NCI-H748 (cell line): ENCODE data around the gene SRSF12.
"Not testable (repeated sequence)": the region's sequence is repeated elsewhere in the genome, so short reads cannot be mapped to it uniquely, and the experiment has no call there.

Source experiments
- DNase-seq: peaks from one replicate; lab custom pipeline; 2025; ENCODE audit not compliant: unreplicated experiment; lab: John Stamatoyannopoulos, UW

The SRSF12 gene

GRCh38 chr6:89073014-89073620 is 44.8 kb downstream of the SRSF12 start:
- DNase-seq: no peak

- DNase-seq: peak; percentile 33
Observed at GRCh38 chr6:89071036-89071435, 46.8 kb downstream of the SRSF12 start.

GRCh38 chr6:89069536-89070163 is 48.2 kb downstream of the SRSF12 start:
- no peak for DNase-seq

GRCh38 chr6:89068695-89069094 is 49.2 kb downstream of the SRSF12 start:
- DNase-seq: no peak

DNA sequence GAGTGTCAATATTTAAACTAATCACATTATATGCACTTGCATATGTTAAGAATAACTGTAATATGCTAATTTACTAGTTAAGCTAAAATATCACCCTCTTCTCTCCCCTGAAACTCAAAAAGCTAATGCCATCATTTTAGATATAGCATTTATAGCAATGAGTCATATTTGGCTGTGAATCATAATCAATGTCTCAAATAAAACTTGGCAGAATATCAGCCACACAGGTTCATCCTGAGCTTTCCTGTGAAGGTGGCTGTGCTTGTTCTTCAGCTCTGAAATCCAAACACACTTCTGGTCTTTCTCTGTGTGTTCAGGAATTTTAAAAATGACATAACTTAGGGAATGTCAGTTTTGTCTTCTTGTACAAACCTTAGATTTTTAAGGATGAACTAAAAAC is 50.1 kb downstream of the SRSF12 start:
- no peak for DNase-seq

DNA sequence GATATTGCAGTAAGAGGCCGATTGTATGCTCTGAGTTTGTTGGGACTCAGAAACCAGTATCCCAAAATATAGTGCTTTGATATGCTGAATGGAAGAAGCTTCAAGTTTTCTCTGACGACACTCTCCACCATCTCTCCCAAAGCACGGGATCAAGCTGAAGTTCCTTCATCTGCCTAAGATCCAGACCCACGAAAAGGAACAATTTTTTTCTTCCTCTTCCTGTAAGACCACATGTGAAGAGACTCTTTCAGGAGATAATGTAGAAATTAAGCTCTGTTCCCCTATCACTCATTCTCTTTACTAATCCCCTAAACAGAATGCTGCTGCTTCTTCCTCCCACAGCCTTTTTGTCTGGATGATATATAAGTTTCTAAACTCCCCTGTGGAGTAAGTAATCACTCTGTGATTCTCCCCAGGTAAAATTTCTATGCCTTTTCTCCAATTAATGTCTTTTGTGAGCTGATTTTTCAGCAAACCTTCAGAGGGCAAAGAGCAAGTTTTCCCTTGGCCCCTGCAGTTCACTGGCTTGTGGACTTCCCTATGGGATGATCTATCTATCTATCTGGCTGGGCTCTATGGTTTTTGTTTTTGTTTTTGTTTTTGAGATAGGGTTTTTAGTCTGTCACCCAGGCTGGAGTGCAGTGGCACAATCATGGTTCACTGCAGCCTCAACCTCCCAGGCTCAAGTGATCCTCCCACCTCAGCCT is 50.8 kb downstream of the SRSF12 start:
- no peak for DNase-seq

DNA sequence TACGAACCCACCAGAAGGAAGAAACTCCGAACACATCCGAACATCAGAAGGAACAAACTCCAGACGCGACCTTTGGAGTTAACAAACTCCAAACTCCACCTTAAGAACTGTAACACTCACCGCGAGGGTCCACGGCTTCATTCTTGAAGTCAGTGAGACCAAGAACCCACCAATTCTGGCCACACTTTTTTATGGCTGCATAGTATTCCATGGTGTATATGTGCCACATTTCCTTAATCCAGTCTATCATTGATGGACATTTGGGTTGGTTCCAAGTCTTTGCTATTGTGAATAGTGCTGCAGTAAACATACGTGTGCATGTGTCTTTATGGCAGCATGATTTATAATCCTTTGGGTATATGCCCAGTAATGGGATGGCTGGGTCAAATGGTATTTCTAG is 51.8 kb downstream of the SRSF12 start:
- not testable (repeated sequence) for DNase-seq

- DNase-seq: not testable (repeated sequence)
Observed at GRCh38 chr6:89064931-89065330, 52.9 kb downstream of the SRSF12 start.

DNA sequence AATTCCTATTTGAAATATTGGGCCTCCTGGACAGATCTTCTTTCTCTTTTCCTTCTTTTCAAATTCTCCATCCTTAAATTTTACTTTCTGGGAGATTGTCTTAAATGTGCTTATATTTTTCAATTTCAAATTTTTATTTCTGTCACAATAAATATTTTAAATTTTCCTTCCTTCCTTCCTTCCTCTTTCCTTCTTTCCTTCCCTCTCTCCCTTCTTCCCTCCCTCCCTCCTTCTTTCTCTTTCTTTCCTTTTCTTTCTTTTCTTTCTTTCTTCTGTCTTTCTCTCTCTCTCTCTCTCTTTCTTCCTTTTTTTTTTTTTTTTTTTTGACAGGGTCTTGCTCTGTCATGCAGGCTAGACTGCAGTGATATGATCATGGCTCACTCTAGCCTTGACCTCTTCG is 54.0 kb downstream of the SRSF12 start:
- DNase-seq: no peak

GRCh38 chr6:89059227-89059626 is 58.6 kb downstream of the SRSF12 start:
- no peak for DNase-seq

DNA sequence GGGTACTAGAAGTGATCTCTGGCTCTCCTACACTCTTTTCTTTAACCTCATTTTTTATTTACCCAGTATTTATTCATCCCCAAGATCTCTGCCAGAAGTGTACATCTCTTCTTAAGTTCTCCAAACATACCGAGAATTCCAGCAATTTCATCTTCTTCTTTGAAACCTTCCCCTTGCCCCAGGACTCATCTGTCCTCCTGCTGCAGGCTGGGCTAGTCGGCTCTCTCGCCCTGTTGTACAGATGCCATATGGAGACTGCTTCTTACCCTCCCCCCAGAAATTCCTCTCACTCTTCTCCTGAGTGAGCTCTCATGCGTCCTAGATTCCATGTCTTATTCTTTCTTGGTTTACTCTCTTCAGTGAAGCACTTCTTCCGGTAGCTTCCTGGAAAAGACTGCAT is 59.2 kb downstream of the SRSF12 start:
- no peak for DNase-seq

DNA sequence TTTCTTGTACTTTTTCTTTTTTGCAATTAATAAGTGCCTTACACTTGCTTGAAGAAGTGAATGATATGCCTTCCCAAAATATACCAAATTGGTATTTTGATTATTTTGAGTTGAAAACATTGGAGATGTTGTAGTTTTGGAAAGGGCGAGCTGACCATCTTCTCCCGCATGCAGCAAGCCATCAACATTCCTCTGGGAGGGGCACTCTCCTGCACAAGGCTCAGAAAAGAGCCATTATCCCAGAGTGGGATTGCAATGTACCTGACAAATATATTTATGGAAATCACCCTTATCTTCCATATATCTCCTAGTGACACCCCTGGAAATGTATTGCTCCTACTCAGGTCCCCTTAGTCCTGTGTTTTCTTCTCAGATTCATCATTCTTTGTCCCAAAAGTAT is 60.1 kb downstream of the SRSF12 start:
- DNase-seq: no peak

GRCh38 chr6:89054208-89054607 is 63.7 kb downstream of the SRSF12 start:
- no peak for DNase-seq

DNA sequence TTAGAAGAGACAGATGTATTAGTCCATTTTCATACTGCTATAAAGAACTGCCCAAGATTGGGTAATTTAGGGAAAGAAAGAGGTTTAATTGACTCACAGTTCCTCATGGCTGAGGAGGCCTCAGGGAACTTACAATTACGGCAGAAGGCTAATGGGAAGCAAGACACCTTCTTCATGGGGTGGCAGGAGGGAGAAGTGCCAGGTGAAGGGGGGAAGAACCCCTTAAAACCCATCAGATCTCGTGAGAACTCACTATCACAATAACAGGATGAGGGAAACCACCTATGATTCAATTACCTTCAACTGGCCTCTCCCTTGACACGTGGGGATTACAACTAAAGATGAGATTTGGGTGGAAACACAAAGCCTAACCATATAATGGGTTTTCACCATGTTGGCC is 66.2 kb downstream of the SRSF12 start:
- DNase-seq: no peak

GRCh38 chr6:89050697-89051096 is 67.2 kb downstream of the SRSF12 start:
- no peak for DNase-seq

DNA sequence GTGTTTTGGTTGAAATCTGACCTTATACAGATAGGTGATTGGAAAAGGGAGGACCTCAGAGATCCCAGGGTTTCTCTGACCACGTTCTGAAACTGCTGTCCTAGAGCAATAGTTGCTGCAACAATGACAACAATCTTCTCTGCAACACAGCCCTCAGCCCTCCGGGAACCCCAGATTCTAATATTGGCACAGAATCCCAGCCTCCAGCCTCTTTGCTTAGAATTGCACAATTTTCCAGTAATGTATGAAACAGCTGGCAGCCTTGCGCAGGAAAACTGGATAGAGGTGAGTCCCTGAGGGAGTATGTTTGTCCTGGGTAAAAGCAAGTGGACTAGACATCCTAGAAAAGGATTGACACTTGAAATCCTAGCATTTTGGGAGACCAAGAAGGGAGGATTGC is 67.7 kb downstream of the SRSF12 start:
- no peak for DNase-seq

- no peak for DNase-seq
Observed at GRCh38 chr6:89048985-89049384, 68.9 kb downstream of the SRSF12 start.

DNA sequence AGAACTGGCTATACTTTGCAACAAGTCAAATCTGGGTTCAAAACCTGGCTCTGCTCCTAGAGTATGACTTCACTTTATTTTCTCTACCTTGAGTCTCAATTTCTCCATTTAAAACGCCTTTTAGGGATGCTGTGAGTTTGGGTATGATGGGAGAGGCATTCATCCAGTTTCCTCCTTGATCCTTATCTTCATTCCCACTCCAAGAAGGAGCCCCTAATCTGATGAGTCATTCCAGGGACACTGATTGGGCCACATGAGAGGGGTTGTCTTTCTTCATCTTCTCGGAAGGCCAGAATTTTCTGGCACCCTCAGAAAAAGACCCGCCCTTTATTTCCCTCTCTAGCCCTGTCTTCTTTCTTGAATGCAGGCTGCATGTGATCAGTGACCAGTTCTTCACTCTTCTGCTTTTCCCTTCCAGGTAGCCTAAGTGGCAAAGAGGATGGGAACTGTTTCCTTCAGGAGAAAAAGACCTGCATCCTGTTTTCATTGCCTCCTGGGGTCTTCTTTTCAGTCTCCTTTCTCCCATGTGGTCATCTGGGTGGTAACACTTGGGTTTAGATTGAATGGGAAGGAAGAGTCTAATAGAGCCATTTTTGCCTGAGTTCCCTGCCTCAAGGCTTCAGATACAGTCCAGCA is 69.5 kb downstream of the SRSF12 start:
- DNase-seq: no peak

DNA sequence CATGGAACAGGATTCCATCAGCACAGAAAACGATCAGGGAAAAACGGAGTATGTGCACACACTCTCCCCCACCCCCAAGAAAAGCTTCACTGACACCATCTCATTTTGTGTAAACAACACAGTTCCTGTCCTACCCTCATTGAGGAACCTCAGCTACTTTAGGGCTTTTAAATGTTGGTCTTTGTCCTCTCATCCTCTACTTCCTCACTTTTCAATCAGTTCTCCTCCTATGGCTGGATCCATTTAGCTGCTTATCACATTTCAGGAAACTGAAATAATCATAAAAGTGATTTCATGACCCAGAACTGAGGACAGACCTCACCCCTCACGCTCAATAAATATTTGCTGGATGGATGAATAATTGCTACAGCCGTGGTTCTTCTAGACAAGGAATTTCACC is 70.4 kb downstream of the SRSF12 start:
- no peak for DNase-seq
